ENCODE measurements around the gene CHN1.

CHN1 gene

GRCh38 chr2:175009917-175010621 is 4.9 kb upstream of the CHN1 start:
- no peak for DNase-seq

- DNase-seq: no peak
These were observed 3.8 kb upstream of the CHN1 start for GRCh38 chr2:175008801-175009495.

- no peak for DNase-seq
These were observed 2.8 kb upstream of the CHN1 start for GRCh38 chr2:175008009-175008408.

- DNase-seq: no peak
These were observed 2.3 kb upstream of the CHN1 start for GRCh38 chr2:175007510-175007909.

GRCh38 chr2:175006281-175006680 is 1.1 kb upstream of the CHN1 start:
- no peak for DNase-seq

GRCh38 chr2:175005733-175006264 is 618 bp upstream of the CHN1 start:
- DNase-seq: no peak

GRCh38 chr2:175004730-175004979 is 526 bp downstream of the CHN1 start:
- DNase-seq: no peak

GRCh38 chr2:175003875-175004729 is 1.1 kb downstream of the CHN1 start:
- no peak for DNase-seq

GRCh38 chr2:175002547-175003274 is 2.5 kb downstream of the CHN1 start:
- no peak for DNase-seq

GRCh38 chr2:175001566-175001965 is 3.6 kb downstream of the CHN1 start:
- DNase-seq: no peak

GRCh38 chr2:174997110-174997509 is 8.1 kb downstream of the CHN1 start:
- DNase-seq: no peak

GRCh38 chr2:174996622-174997021 is 8.6 kb downstream of the CHN1 start:
- DNase-seq: no peak

GRCh38 chr2:174994381-174994780 is 10.8 kb downstream of the CHN1 start:
- DNase-seq: no peak

GRCh38 chr2:174992886-174993285 is 12.3 kb downstream of the CHN1 start:
- DNase-seq: no peak

- DNase-seq: no peak
These were observed 19.6 kb downstream of the CHN1 start for GRCh38 chr2:174985614-174986013.

- no peak for DNase-seq
These were observed 20.6 kb downstream of the CHN1 start for GRCh38 chr2:174984561-174984960.

- no peak for DNase-seq
These were observed 23.9 kb downstream of the CHN1 start for GRCh38 chr2:174981331-174981730.

- DNase-seq: no peak
These were observed 25.2 kb downstream of the CHN1 start for GRCh38 chr2:174979996-174980395.

GRCh38 chr2:174977364-174977763 is 27.8 kb downstream of the CHN1 start:
- DNase-seq: no peak

GRCh38 chr2:174974131-174974530 is 31.1 kb downstream of the CHN1 start:
- no peak for DNase-seq

- DNase-seq: no peak
These were observed 32.3 kb downstream of the CHN1 start for GRCh38 chr2:174972924-174973323.

- no peak for DNase-seq
These were observed 33.1 kb downstream of the CHN1 start for GRCh38 chr2:174971868-174972781.

All from KG1 (cell line).